Frontal cortex (tissue), 4 donors: ENCODE results near the gene CLEC18C. TPM values are rescaled to one million over a fixed set of nuclear protein-coding genes. Genes with fewer than 3 reads are reported as not detected.
"Not testable (repeated sequence)": the region's sequence is repeated elsewhere in the genome, so short reads cannot be mapped to it uniquely, and the experiment has no call there.

Source experiments
- DNase-seq, 2 donors: peaks; one replicate each; pipeline ENCODE4 v3.0.0; 2012; ENCODE audit warnings: low spot score in 2 of 2
- FAIRE-seq: peaks from 2 replicates; lab custom pipeline; 2012; peaks lifted over from hg19 to GRCh38; lab: Jason Lieb, UNC
- total RNA-seq: library from RNA; depleted of rRNA; stranded (reverse); fragments of >200 nt; gene quantifications from one replicate; pipeline ENCODE4 v1.2.3, GENCODE V29; 2014
- donor health status: control.
- donor health status: control.
- donor health status: control.

CLEC18C gene
- total RNA-seq: 0.41 TPM

DNA sequence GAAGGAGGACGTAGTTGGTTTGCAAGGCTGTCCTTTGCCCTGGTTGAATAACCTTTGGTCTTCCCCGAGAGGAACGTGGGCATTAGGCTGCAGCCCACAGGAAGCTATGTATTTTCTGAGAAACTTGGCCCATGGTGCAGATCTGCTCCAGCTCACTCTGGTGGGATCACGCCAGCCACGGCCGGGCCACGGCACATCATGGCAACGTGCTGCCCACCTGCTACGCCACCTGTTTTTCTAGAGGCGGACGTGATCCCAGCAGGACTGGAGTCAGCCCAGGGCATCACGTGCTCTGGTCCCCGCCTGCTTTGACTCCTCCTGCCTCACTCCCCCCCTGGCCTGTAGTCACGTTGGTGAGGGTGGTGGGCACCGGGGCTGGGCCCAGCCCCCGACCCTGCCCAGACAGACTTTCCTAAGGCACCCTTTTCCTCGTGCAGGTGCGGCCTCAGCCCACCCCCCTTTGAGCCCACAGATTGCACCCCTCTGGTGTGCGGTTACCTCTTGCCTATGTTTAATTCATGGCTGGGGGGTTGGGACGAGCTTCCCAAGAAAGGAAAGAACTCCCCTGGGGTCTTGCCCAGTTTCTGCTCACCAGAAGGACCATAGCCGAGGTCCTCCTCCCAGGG, at the start of gene CLEC18C:
CLEC18C (plus strand) TSS at position 576 of the 626 bp plus-strand sequence. CDS start 492 bp downstream, outside the sequence.
- DNase-seq, FAIRE-seq: not testable (repeated sequence)

DNA sequence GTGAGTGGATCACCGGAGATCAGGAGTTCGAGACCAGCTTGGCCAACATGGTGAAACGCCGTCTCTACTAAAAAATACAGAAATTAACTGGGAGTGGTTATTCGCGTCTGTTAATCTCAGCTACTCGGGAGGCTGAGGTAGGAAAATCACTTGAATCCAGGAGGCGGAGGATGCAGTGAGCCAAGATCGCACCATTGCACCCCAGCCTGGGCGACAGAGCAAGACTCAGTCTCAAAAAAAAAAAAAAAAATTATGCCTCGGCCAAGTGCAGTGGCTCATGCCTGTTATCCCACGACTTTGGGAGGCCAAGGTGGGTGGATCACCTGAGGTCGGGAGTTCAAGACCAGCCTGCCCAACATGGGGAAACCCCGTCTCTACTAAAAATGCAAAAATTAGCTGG, 49.8 kb upstream of the CLEC18C start:
- not testable (repeated sequence) for FAIRE-seq

DNA sequence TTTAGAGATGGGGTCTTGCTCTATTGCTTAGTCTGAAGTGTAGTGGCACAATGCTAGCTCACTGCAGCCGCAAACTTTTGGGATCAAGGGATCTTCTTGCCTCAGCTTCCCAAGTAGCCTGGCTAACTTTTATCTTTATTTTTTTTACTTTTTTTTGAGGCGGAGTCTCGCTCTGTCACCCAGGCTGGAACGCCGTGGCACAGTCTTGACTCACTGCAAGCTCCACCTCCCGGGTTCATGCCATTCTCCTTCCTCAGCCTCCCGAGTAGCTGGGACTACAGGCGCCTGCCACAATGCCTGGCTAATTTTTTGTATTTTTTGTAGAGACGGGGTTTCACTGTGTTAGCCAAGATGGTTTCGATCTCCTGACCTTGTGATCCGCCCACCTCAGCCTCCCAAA, 47.4 kb upstream of the CLEC18C start:
- not testable (repeated sequence) for DNase-seq, FAIRE-seq

More for the DNA sequence above, 49.8 kb upstream of the CLEC18C start:
- not testable (repeated sequence) for DNase-seq

DNA sequence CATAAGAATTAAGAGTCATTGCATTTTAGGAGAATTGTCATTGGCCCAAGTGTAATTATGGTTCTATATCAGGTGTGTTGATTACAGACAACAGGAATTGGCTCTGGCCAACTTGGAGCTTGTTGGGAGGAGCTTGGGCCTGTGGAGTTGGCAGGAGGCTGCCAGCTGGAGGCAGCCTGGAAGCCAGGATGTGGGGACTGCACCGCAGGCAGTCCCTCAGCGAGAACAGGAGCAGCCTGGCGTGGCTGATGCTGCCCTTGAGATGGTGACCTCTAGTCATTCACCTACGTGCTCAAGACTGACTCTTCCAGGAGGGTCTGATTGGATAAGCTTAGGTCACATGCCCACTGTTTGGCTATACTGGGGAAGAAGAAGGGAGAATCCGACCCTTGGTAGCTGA, 45.9 kb upstream of the CLEC18C start:
- FAIRE-seq, DNase-seq: not testable (repeated sequence)

DNA sequence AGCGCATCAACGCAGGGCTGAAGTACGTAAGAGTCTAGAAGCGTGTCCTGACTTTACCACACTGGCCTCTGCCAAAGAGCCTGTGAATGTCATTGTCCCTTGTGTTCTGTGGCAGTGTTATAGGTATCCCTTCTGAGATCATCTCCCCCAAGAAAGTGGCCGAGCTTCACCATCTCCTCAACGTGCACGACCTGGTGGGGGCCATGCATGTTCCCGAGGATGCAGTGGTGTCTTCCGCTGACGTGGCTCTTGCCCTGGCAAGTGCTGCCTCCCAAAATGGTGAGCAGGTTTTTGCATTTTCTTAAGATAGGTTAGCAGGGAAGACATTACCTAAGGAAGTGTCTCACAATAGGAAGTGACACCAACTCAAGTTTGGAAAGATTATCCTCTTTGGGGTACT, 44.7 kb upstream of the CLEC18C start:
- not testable (repeated sequence) for FAIRE-seq

DNA sequence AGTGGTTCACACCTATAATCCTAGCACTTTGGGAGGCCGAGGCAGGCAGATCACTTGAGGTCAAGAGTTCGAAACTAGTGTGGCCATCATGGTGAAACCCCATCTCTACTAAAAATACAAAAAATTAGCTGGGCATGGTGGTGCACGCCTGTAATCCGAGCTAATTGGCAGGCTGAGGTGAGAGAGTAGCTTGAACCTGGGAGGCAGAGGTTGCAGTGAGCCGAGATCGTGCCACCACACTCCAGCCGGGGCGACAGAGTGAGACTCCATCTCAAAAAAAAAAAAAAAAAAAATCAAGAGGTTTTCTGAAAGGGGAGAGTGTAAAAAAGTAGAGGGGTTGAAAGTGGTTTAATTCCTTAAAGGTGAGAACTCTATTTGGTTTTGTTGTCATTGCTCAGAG, 37.8 kb upstream of the CLEC18C start:
- not testable (repeated sequence) for FAIRE-seq

More for the DNA sequence above, 44.7 kb upstream of the CLEC18C start:
- DNase-seq: not testable (repeated sequence)

DNA sequence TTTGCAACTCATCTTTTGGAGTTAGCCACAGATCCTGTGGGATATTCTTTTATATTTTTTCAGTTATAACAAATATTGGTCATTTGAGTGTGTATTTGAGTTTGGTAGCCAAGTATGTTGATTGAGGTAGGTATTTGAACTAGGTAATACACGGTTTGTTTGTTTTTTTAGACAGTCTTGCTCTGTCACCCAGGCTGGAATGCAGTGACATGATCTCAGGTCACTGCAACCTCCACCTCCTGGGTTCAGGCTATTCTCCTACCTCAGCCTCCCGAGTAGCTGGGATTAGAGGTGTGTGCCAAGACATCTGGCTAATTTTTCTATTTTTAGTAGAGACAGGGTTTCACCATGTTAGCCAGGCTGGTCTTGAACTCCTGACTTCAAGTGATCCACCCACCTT, 37.0 kb upstream of the CLEC18C start:
- FAIRE-seq, DNase-seq: not testable (repeated sequence)

More for the DNA sequence above, 37.8 kb upstream of the CLEC18C start:
- not testable (repeated sequence) for DNase-seq

DNA sequence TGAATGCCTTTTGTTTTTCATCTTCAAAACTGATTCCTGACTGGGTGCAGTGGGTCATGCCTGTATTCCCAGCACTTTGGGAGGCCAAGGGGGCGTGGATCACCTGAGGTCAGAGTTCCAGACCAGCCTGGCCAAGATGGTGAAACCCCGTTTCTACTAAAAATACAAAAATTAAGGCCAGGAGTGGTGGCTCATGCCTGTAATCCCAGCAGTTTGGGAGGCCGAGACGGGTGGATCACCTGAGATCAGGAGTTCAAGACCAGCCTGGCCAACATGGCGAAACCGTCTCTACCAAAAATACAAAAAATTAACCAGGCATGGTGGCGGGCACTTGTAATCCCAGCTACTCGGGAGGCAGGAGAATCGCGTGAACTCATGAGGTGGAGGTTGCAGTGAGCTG, 30.8 kb upstream of the CLEC18C start:
- FAIRE-seq, DNase-seq: not testable (repeated sequence)

DNA sequence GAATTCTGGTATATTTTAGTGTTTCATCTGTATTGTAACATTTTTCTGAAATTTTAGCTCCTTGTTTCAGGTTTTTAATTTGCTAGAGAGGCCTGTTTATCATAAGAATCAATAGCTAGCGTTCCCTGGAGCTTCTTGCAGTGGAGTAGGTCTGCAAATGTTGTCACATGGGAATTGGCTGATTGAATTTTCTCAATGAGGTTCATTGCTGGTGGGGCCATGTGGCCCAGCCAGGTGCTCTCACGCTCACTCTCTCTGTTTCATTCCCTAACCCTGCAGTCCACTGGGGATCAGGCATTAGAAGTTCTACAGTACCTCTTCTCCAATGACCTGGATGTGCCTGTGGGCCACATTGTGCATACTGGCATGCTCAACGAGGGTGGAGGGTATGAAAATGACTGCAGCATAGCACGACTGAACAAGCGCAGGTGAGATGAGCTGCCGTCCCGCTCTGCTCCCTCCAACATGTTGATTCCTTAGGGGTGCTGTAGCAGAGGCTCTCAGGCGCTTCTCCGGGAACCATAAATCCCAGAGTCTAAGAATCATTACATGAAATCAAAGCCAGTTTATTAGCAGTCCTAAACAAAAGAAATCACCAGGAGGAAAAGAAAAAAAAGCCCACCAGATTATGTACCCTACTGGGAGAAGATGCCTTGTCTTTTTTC, 30.2 kb upstream of the CLEC18C start:
- FAIRE-seq: not testable (repeated sequence)

DNA sequence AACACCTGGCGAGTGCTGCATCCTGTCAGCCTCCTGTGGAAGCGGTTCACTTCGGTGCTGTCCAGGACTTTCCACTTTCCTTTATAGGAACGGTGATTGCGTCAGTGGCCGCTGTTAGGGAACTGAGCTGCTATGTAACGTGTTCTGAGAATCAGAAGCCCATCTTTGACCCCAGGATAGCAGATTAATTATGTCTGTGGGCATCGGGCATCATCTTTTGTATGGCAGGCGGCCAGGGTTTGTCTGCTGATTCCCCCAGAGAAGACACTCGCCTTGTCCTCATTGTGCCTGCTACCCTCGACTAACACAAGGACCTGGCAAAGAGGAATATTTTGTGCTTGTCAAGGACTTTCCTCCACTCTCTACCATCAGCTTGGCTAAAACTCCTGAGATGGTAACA, 25.7 kb upstream of the CLEC18C start:
- DNase-seq, FAIRE-seq: not testable (repeated sequence)

More for the DNA sequence above, 30.2 kb upstream of the CLEC18C start:
- not testable (repeated sequence) for DNase-seq

DNA sequence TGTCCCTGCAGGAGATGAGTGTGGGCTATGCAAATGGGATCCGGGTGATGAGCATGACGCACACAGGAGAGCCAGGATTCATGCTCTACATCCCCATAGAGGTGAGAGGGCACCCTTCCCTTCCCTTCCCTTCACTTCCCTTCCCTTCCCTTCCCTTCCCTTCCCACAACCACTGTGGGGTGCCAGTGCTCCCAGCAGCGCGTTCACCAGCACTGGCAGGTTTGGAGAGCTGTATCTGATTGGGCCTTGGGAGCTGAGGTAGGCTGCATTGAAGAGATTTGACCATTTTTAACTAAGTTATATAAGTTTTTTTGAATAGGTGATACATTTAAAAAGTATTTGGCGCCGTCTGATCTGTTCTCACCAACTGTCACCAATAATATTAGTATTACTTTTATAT, 25.1 kb upstream of the CLEC18C start:
- DNase-seq, FAIRE-seq: not testable (repeated sequence)

DNA sequence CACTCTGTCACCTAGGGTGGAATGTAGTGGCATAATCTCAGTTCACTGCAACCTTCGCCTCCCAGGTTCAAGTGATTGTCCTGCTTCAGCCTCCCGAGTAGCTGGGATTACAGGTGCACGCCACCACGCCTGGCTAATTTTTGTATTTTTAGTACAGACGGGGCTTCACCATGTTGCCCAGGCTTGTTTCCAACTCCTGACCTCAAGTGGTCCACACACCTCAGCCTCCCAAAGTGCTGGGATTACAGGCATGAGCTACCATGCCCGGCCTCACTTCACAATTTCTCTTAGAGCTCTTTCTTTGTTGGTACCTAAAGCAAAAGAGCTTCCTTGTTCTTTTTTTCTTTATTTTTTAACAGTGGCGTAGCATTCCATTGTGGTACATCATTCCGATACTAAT, 24.3 kb upstream of the CLEC18C start:
- not testable (repeated sequence) for FAIRE-seq

DNA sequence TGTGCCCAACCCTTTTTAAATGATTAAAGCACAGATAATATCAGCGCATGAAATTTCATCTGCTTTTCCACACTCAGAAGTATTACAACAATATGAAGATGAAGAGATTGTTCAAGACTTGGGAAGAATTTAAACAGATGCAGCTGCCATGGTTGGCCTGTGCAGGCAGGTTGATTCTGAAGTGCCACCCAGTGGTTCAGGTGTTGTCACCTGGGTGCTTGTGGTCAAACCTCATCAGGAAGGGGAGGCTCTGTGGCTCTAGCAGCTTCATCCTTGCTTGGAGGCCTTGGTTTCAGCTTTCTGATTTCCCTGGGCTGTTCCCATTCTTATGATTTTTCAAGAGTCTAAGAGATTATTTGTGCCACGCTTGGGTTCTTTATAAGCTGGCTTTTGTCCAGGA, 22.2 kb upstream of the CLEC18C start:
- DNase-seq: no peak
- no peak for FAIRE-seq

More for the DNA sequence above, 24.3 kb upstream of the CLEC18C start:
- not testable (repeated sequence) for DNase-seq

DNA sequence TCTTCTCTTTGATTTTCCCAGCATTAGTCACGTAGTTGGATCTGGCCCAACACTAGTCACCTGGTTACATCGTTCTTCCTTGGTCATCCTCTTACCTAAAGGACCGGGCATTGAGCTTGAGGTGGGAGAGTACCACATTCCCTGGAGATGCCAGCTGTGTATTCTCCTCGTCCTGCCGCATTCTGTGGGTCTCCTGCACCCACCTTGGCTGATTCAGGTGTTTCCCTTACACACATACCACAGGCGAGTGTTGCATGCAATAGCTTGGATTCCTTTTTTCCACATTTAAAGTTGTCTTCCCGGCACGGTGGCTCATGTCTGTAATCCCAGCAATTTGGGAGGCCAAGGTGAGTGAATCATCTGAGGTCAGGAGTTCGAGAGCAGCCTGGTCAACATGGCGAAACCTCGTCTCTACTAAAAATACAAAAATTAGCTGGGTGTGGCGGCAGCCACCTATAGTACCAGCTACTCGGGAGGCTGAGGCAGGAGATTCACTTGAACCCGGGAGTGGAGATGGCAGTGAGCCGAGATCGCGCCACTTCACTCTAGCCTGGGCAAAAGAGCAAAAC, 21.6 kb upstream of the CLEC18C start:
- FAIRE-seq (no peak), DNase-seq (no peak)

DNA sequence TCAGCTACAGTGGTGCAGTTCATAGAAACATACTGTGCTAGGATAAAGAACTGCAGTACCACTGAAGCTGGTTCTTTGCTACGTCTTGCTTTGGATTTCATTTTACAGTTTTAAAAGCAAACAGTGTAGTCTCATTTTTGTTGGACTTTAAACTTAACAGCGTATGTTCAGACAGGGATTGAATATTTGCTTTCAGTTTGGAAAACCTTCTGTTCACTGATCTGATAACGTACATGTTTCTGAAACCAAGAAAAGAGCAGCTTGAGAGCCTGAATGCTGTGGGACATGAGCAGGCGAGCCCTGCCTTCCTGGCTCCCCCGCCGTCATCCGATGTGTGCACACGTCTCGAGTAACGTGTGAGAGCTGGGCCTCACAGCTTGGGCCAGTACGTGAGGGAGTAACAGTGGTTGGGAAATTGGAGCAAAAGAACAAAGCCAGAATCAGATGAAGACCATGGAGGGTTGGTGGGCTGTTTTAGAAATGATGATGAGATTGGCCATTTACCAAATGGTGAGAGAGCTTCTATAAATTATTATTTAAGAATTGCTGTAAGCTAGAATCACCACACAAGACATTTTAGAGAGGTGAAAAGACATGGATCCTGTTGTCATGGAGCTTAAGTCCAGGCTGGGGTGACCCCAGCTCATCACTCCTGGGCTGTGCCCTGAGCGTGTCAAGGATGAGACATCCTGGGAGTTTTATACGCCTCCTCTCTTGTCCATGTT, 20.8 kb upstream of the CLEC18C start:
- FAIRE-seq (no peak), DNase-seq (no peak)

DNA sequence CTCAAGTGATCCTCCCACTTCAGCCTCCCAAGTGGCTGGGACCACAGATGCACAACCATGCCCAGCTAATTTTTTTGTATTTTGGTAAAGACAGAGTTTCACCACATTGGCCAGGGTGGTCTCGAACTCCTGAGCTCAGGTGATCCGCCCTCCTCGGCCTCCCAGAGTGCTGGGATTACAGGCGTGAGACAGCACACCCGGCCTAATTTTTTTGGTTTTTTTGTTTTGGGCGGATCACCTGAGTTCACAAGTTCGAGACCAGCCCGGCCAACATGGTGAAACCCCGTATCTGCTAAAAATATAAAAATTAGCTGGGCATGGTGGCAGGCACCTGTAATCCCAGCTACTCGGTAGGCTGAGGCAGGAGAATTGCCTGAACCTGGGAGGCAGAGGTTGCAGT, 18.9 kb upstream of the CLEC18C start:
- not testable (repeated sequence) for FAIRE-seq, DNase-seq

DNA sequence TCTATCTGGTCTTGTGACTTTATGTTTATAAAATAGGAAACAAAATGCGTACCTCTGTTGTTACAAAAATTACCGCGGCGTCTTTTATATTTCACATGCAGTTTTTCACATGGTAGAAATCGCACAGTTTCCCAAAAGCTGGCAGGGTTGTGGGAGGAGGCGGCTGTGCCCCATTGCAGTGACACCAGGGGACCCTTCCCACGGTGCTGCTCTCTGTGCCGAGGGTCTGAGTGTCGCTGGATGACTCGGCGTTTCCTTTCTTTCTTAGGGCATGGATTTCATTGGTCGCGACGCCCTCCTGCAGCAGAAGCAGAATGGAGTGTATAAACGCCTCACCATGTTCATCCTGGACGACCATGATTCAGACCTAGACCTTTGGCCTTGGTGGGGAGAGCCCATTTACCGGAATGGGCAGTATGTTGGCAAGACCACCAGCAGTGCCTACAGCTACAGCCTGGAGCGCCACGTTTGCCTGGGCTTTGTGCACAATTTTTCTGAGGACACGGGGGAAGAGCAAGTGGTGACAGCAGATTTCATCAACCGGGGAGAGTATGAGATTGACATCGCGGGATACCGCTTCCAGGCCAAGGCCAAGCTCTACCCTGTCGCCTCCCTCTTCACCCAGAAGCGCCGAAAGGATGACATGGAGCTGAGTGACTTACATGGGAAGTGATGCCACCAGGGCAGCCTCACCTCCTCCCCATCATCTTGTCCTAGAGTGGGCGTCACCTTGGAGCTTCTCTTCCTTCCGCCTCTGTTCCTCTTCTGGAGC, 17.2 kb upstream of the CLEC18C start:
- DNase-seq (no peak), FAIRE-seq (no peak)

DNA sequence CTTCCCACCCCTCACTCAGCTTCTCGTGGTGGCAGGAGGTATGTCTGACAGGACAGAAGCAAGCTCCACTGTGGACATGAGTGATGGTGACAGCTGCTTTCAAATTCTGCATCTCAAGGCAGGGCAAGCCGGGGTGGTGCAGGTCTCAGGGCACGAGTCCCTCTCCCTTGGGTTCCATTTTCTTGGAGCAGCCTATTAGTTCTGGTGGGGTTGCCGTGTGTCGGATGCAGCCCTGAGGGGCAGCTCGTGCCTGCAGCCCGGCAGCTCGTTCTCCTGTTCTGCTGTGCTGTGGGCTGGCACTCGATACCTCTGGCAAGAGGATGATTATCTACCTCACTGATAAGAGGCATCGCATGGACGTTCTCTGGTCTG, 16.5 kb upstream of the CLEC18C start:
- DNase-seq: no peak
- FAIRE-seq: no peak

DNA sequence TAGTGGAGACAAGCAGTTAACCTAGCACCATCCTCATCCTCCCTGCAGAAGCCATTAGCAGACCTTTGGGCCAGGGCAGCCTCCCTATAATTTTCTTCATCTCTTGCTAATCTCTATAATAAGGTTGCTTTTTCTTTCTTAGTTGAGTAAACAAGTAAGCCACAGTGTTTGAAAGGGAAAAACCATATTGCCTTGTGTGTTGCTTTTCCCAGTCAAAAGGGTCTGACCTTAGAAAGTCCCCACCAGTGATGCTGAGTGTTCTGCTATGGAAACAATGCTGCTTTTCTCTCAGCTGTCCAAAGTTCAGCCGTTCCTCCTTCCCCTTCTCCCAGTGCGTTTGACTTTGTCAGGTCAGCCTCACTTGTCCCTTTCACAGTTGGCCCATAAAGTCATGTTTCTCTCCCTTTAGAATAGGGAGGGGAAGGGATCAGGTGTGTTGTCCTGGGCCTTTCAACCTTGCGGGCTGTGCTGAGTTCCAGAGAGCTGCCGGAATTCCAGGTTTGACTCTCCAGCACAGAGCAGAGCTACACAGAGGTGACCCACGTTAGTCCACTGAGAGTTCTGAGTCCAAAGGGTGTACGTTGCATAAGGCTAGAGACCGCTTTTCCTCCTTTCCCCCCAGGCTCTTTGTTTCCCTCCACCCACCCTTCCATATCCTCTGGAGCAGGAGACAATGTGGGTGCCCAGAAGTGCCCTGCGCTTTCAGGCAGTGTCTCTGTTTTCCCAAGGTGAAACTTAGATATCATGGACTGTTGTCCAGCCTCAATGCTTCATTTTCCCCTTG, 15.9 kb upstream of the CLEC18C start:
- no peak for FAIRE-seq
- no peak for DNase-seq
